HG02852 (cell line): ENCODE results near the gene ABLIM1.

ENCODE experiments used
- ATAC-seq: cut with Tn5 transposase; IDR thresholded peaks from one replicate; pipeline ENCODE4 v1.9.1; 2021; ENCODE audit warnings: mild to moderate bottlenecking, moderate library complexity; ENCODE audit not compliant: unreplicated experiment

Gene ABLIM1

DNA sequence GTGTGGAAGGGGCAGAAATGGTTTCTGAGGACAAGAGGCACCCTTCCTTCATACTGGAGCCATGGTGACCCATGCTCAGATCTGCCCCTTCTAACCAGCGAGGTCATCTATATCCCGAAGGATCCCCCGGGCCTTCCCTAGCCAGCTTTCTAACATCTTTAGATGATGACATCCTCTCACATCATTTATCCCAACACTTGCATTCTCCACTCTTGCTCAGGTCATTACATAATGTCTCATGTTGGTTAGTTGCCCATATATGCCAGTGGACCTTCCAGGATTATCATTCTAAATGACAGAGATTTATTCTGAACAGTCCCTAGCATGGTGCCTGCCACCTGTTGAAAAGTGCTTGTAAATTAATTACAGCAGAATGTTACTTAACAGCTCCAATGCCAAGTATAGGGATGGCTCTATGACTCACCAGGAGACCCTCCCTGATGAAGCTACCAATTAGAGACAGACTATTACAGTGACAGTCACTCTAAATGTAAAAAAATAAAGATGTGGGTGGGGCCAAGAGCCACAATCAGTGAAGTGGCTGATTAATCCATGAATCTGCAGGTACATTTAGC lies 22.6 kb upstream of the ABLIM1 start:
- no peak for ATAC-seq

DNA sequence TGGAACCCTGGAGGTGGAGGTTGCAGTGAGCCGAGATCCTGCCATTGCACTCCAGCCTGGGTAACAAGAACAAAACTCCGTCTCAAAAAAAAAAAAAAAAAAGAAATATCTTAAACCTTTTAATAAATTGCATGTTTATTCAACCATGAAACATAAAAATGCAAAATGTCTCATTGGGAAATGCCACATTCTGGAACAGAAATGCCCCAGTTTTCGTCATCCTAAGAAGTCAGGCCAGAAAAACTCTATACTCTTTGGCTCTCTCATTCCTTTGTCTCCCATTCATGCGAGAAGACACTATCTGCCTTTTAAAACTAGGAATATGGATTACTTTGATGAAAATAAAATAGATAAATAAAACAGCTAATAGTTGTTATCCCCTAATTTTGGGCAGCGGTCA lies 21.5 kb upstream of the ABLIM1 start:
- ATAC-seq = no peak

DNA sequence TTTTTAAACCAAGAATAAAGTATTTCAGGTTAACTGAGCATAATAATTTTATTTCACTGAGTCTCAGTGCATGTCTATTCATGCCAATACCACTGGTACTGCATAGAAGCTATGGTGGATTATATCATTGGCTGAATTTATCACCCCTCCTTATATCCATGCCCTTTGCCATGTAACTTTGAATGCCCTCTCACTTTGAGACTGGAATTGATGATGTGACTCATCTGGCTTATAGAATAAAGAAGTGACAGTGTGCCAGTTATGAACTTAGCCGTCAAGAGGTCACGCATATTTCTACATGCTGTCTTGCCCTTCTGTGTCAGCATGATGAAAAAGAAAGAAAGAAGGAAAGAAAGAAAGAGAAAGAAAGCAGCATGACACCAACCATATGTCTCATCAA lies 20.7 kb upstream of the ABLIM1 start:
- no peak for ATAC-seq

DNA sequence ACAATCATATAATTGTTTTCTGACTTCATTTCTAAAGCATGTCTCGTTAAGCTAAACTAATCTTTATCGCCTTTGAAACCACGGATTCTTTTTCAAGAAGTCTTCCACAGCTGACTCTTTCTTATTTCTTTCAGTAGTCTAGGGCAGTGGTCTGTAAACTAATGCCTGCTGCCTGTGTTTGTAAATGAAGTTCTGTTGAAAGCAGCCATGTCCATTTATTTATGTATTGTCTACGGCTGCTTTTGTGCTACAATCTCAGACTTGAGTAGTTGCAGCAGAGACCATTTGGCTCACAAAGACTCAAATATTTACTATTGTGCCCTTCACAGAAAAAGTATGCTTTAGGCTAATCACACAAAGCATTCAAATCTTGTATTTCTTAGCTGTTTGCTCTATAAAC lies 20.3 kb upstream of the ABLIM1 start:
- no peak for ATAC-seq

DNA sequence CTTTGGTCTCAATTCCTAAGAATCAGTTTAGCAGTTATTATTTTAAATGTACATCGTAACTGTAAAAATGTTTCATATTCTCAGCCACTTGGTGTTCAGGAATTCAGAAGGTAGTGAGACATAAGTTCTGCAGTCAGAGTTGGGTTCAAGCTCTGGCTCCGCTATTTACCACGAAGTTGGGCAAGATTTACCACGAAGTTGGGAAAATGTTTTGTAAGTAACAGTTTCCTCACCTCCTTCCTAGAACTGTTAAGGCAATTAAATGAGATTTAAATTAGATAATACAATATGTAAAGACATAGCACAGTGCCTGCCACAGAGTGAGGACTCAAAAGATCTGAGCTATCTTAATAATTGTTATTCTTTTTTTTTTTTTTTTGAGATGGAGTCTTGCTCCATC lies 16.3 kb upstream of the ABLIM1 start:
- ATAC-seq = no peak

DNA sequence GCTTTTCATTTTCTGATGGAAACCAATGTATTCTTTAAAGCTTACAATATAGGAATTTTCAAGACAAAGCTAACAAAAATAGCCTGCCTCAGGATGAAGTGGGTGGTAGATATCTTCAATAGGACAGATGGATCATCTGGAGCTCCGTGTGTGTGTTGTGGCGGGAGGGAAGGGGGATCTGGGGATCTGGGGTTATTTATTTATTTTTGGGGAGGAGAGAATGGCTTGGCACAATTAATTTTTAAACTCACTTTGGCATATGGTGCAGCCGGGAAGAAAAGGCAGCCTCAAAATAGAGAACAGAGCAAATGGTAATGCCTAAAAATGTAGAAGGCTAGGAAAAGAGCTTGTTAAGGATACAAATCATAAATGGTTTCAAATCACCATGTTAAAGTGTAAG lies 11.6 kb upstream of the ABLIM1 start:
- ATAC-seq = no peak

DNA sequence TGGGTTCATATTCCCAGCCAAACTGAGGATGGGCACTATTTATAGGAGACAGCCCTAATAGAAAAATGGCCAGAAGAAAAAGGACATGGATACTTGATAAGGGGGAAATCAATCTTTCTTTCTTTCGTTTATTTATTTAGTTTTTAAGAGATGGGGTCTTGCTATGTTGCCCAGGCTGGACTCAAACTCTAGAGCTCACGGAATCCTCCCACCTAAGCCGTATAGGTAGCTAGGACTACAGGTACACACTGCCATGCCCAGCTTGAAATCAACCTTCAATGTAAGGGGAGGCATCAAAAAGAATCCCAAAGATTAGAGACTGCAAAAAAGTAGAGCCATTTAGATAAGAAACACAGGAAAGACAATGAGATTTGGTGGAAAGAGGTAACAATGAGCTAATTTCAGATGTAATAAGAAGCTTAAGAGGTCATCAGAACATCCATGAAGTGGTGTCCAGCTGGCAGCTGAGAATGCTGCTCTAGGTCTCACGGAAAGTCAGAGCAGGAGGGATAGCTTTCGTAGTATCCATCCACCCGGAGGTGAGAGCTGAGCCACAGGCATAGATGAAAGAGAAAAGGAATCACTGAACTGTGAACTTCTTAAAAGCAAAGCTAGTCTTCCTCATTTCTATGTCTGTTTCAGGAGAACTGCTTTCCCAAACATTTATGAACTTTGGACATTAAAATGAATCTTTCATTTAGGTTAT lies 10.5 kb upstream of the ABLIM1 start:
- ATAC-seq = no peak

DNA sequence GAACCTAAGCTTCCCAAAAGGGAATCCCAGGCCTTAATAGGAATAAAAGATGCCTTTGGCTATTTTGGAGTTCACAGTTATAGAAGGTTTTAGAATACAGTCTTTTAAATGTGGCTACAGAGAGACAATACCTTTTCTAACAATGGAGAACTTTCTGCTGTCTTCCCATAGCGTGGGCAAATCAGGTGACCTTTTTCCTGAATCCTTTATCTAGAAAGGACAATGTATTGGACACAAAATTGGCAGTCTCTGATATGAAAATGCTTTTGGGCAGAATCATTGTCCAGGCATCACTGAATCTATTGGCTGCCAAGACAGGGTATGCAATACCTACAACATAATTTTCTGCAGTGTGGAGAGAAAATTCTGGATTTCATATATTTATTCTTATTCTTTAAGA lies 7.8 kb upstream of the ABLIM1 start:
- no peak for ATAC-seq

DNA sequence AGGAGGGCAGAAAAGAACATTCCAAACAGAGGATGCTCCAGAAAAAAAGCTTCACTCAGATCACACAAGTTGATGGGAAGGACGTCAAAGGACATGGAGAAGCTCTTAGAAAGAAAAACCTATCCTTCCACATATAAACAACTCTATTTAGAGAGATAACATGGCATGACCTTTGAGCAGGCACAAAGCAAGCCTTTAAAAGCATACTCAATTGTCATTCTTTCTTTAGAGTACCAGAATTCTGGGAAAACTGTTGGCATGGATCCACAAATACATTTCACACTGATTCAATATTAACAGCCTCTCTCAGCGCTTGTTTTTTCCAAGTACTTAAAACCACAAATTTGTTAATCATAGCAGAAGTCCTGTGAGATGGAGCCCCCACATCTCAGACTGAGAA lies 7.3 kb upstream of the ABLIM1 start:
- no peak for ATAC-seq

DNA sequence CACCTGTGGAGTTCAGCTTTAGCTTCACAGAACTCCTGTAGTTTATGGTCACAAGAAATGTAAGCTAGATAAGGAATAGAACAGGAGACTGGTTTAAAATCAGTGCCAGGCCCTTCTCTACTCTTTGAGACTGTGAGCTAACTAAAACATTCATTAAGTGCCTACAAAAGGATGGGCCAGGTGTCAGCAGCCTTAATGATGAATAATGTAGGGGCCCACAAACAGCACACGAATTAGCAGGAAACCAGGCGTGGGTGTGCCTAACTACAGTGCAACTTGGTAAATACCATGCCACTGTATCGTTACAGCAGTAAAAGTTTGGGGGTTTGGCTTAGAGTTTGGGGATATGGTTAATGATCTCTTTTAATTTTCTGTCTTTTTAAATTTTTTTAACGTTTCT lies 6.1 kb upstream of the ABLIM1 start:
- no peak for ATAC-seq

DNA sequence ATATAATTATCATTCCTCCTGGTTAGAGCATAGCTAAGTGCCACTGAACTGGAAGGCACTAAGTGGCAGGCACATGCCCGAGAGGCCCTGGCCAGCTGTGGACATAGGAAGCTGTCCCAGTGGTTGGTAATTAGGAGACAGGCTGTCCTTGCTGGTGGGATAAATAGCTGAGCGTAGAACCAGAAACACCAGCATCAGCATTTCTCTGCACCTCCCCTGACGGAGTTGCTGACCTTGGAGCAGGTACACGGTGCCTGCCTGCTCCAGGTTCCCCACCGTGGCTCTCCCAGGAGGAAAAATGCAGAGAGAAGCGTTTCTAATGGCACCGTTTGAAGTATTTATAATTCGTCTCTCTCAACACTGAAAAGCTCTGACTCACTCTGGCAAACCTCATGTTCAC lies 5.6 kb upstream of the ABLIM1 start:
- no peak for ATAC-seq

DNA sequence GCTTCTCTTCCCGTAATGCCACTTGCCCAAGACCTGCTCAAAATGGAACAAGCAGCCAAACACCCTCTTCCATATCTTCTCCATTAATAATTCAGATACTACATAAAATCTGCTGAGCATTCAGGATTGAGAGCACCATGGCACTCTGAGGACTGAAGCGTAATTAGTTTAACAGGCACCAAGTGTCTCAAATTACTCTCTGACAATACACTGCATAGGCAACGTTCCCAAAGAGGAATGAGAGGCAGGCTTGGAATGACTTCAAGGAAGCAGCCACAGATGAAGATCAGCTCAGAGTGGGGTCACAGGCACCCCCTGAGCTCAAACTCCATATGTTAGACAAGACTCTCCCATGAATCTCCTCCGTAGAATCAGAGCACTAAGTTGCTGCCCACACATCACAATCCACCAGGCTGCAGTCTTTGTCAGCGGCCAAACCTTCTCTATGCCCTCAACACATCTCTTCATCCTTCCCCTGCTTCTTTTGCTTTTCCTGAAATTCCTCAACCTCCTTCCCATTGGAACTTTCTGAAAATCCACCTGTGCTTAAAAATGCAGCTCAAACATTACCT lies 4.7 kb upstream of the ABLIM1 start:
- no peak for ATAC-seq

DNA sequence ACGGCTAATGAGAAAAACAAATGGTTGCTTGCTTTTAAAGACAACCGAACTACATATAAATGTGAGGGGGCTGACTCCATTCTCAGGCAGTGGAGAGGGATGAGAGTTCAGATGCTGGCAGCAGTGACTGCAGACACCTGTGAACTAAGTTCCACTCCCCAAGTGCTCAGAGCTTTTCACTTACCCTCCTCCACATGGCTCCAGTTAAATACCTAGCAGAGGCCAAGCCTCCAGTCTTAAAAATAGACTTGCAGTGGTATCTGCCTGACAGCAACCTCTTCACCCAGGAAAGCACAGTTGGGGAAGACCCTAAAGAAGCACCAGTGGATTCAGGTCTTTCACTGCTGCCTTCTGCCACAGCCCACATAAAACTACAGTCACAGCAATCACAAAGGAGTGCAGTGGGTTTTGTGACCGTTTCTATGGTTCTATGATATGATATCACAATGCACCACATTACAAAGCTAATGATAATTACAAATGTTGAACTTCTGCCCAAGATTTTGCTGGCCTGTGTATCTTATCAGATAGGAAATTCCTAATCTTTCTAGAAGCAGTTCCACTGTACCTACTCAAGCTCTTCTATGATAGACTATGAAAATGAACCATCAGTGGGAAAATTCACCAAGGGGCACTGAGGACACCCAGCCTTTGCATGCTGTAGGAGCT lies 3.3 kb upstream of the ABLIM1 start:
- no peak for ATAC-seq

DNA sequence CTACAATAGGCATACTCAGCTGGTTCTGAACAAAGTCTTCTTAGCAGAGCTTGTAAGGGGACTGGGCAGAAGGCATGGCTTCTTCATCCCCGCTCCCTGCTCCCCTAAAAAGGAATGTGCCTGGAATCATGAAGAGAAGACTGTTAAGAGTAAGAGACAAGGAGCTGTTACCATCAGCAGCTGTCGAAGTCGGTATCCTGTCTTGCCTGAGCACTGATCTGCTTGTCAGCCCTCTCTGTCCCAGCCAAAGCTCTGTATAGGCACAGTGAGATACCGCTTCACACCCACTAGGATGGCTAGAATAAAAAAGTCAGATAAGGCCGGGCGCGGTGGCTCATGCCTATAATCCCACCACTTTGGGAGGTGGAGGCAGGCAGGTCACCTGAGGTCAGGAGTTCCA lies 2.4 kb downstream of the ABLIM1 start:
- ATAC-seq = no peak

DNA sequence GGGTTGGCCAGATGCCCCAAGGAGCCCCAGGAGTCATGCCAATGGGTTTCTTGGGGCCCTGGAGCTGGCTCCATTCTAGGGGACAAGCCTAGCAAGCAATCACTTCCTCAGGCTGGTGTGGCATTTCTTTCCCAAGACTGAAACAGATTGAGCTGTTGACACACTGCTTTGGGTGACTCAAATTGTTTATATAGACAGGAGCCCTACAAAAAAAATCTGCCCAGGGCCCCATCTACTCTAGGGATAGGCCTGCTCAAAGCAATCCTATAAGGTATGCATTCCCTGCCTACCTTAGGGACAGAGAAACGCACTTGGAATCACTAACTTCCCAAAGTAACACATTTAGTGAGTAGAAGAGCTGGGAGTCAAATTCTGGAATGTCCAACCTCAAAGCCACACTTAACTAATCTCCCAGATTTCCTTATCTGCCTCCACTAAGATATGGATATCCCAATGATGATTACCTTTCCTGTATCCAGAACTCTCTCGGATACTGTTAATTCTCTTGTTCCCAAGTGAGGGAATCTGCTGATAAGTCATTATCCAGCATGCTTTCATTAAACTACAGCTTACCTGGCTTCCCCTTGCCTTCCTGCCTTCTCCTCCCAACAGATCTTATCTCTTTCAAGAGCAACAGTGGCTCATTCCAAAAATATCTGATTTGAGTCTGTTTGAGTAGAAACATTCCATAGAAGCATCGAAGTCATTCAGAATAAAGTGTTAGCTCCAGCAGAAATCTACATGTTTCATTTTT lies 3.1 kb downstream of the ABLIM1 start:
- no peak for ATAC-seq

DNA sequence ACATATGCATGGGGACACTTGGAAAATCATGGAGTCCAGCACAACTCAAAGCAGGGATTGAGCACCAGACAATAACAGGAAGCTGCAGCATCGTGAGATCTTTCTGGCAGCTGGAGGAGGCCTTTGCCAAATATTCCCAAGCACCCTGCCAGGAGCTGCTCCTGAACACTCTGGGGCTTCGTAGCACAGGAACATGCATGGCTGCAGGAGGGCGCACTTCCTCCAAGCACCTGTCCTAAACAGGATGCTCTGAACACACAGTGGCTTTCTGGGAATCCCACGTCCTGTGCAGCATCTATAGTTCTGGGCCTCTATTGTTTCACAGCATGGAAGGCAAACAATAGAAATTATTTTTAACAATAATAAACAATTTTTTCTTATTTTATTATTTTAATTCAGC lies 4.1 kb downstream of the ABLIM1 start:
- ATAC-seq = no peak

DNA sequence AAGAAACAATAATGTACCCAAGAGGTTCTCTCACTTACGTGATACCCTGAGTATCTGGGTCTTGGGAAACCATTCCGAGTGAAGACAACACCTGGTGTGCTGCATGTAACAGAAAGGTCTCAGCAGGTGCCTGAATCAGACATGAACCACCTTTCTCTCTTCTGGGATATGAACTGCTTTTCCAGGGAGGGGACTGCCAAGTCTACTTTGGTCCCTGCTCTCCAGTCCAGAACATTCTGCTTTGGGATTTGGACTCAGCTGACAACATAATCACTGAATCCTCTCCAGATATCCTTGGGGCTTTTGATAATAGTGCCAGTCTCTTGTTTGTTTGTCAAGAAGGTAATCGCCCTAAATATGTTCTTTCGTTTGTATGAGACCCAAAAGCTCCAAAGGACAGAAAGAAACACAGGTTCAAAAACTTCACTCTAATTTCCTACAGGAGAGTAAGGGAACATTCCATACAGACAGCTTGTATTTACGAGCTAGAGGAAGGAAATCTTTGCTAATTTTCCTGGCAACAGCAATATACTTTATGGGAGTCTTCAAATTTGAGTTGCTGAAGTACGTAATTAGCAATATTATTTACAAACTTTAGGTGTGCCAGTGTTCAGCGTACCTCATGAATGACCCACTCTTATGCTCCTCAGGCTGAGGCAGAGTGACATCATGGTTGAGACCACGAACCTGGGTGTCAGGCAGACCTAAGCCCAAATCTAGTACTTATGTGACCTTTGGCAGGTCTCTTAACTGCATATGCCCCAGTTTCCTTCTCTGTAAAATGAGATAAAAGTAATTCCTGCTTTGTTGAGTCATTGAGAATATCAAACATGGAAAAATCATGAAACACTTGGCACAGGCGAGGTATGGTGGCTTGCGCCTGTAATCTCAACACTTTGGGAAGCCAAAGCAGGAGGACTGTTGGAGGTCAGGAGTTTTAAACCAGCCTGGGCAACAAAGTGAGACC lies 5.4 kb downstream of the ABLIM1 start:
- ATAC-seq = no peak

DNA sequence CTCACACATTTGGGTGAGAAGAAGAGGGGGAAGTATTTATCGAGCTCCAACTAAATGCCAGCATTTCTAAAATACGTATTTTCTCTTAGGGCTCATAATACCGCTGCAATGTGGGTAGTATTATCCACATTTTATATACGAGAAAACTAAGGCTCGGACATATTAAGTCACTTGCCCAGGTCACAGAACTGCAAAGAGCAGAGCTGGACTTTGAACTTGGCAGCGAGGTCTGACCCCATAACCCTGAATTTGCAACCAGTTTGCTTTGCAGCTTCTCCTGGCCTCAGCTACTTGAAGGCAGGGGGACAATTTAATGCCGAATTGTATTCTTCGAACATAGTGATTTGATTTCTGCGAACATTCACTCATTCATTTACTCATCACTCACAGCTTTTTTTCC lies 7.2 kb downstream of the ABLIM1 start:
- ATAC-seq = no peak

DNA sequence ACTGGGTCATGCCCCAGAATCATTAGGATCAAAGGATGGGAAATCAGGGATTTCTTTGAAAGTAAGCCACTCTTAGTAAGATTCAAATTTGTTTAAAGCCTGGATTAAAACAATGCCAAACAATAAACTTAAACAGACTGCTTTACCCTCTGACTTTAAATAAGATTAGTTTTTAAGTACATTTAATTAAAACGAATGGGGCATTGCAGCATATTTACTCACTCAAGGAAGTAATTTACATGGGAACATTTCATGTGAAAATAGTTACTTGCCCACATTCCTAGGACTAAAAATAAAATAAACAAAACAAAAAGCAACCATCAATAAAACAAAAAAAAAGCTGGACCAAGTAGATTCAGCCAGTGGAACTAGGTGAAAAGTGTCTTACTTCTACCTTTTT lies 7.8 kb downstream of the ABLIM1 start:
- ATAC-seq = no peak

DNA sequence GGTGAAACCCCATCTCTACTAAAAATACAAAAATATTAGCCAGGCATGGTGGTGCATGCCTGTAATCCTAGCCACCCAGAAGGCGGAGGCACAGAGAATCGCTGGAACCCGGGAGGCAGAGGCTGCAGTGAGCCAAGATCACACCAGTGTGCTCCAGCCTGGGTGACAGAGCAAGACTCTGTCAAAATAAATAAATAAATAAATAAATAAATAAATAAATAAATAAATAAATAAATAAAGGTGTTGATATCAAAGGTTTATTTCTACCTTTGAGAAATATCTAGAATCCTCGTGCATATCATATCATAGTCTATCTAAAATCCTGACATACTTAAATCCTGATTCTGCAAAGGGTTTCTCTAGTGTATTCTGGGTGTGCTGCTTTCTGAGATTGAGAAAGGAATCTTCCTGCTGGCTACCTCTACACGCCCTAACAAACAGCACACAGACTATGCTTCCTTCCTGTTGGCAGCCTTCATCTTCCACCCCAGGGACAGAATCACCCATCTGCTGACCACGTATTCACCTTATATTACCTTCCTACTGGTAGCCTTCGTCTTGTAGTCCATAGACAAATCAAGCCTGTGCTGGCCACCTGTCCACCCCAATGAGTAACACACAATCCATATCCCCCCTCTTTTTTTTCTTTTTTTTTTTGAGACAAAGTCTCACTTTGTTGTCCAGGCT lies 8.7 kb downstream of the ABLIM1 start:
- no peak for ATAC-seq
